Neural crest cell (in vitro differentiated cells): ENCODE measurements around the gene LRRC15. TPM values are rescaled to one million over a fixed set of nuclear protein-coding genes. Genes with fewer than 3 reads are reported as not detected.

Experiments used
- DNase-seq: peaks from one replicate; pipeline ENCODE4 v3.0.0; 2021; ENCODE audit warnings: low read depth, mixed read lengths, low spot score
- H3K27ac Mint-ChIP-seq: one replicate; pipeline ENCODE4 v1.8.0; 2021; ENCODE audit warnings: mild to moderate bottlenecking, mixed read lengths; ENCODE audit not compliant: unreplicated experiment
- H3K27me3 Mint-ChIP-seq: 2 replicates; pipeline ENCODE4 v1.8.0; 2021; ENCODE audit warnings: low read depth, mild to moderate bottlenecking, mixed read lengths
- H3K36me3 Mint-ChIP-seq: 2 replicates; pipeline ENCODE4 v1.8.0; 2021; ENCODE audit warnings: low read depth, mild to moderate bottlenecking, mixed read lengths
- H3K4me1 Mint-ChIP-seq: 2 replicates; pipeline ENCODE4 v1.8.0; 2021; ENCODE audit warnings: mixed read lengths
- H3K4me3 Mint-ChIP-seq: one replicate; pipeline ENCODE4 v1.8.0; 2021; ENCODE audit warnings: mild to moderate bottlenecking, mixed read lengths
- H3K9me3 Mint-ChIP-seq: 2 replicates; pipeline ENCODE4 v1.8.0; 2021; ENCODE audit warnings: mixed read lengths
- CTCF ChIP-seq: fragments of 200-600 bp; sonication (generic); conservative IDR thresholded peaks from 2 replicates; pipeline ENCODE4 v1.5.0; 2021; ENCODE audit warnings: antibody characterized with exemption, mild to moderate bottlenecking
- total RNA-seq: library from RNA; stranded (reverse); gene quantifications from 2 replicates; pipeline ENCODE4 v1.2.1, GENCODE V29; 2021

LRRC15 gene
- total RNA-seq, 1 donor from 2014 or later, result not detected

GRCh38 chr3:194382196-194382891, 12.8 kb upstream of the LRRC15 start:
- Mint-ChIP-seq H3K4me1 (peaks cover 26% of the 10 kb centered on the region), H3K4me3 (no peak overlapping the region), H3K27ac (no peak overlapping the region), H3K36me3 (no peaks in the 10 kb centered on the region), H3K9me3 (no peaks in the 10 kb centered on the region), H3K27me3 (peaks cover 7% of the 10 kb centered on the region)
- no peak for TF ChIP-seq CTCF
- no peak for DNase-seq

GRCh38 chr3:194381460-194381875, 11.9 kb upstream of the LRRC15 start:
- DNase-seq, result no peak
- Mint-ChIP-seq H3K4me1 (peaks cover 21% of the 10 kb centered on the region), H3K9me3 (no peaks in the 10 kb centered on the region), H3K27me3 (peaks cover 3% of the 10 kb centered on the region), H3K27ac (no peak overlapping the region), H3K36me3 (no peaks in the 10 kb centered on the region), H3K4me3 (no peak overlapping the region)
- TF ChIP-seq CTCF, result no peak

DNA sequence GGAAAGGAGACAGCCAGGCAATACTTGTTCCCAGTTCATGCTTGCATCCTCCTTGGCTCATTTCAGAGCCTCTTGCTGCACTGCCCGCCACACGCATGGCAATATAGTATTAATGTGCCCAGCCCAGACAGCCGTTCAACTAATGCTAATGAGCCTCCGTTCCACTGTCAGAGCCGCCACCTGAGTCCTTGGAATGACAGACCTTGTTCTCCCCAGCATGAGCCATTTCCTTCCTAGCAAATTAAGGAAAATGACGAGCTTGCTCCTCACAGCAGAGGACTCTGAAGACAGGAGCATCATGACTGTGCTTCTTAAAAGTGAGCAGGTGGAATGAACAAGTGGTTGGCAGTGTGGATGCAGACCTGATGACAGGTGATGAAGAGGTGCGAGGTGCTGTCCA, 10.8 kb upstream of the LRRC15 start:
- no peak overlapping the region for H3K27ac Mint-ChIP-seq
- no peak for DNase-seq

DNA sequence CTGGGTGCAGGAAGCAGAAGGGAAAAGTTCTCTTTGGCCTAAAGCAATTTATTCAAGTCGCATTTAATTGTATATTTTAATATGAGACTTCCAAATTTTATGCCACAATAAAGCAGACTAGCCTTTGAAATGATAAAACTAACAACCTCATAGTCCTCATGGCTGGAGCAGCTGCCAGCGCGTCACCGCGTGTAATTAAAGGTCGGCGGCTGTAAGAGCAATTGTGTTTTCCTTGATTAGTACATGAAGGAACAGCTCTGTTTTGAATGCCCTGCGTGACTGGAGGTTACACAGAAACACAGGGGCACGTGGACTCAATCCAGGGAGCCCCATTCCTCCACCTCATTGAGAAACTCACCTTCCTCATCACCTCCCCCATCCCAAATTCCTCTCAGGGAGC, 10.1 kb upstream of the LRRC15 start:
- no peak overlapping the region for H3K4me3 Mint-ChIP-seq
- H3K27ac Mint-ChIP-seq, result no peak overlapping the region
- peaks cover 17% of the 10 kb centered on the region for H3K27me3 Mint-ChIP-seq
- peaks cover 32% of the 10 kb centered on the region for H3K4me1 Mint-ChIP-seq
- H3K36me3 Mint-ChIP-seq, result no peaks in the 10 kb centered on the region
- no peaks in the 10 kb centered on the region for H3K9me3 Mint-ChIP-seq
- no peak for TF ChIP-seq CTCF
- no peak for DNase-seq

More for the DNA sequence above, 10.8 kb upstream of the LRRC15 start:
- H3K9me3 Mint-ChIP-seq, result no peaks in the 10 kb centered on the region
- H3K27me3 Mint-ChIP-seq, result peaks cover 13% of the 10 kb centered on the region
- no peak overlapping the region for H3K4me3 Mint-ChIP-seq
- peaks cover 27% of the 10 kb centered on the region for H3K4me1 Mint-ChIP-seq
- H3K36me3 Mint-ChIP-seq, result no peaks in the 10 kb centered on the region
- TF ChIP-seq CTCF, result no peak

DNA sequence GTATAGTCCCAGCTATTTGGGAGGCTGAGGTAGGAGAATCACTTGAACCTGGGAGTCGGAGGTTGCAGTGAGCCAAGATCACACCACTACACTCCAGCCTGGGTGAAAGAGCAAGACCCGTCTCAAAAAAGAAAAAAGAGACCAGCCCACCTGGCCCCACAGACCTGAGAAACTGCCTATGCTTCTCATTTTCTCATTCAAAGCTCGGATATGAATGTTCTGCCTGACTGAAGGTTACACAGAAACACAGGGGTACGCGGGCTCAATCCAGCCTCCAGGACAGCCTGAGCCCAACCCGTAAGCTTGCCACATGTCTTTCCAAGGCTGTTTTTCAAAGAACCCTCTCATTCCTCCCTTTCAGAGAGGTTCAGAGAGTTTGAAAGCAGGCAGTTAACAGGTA, 9.7 kb upstream of the LRRC15 start:
- no peak for TF ChIP-seq CTCF
- Mint-ChIP-seq H3K4me1 (peaks cover 35% of the 10 kb centered on the region), H3K36me3 (no peaks in the 10 kb centered on the region), H3K27me3 (peaks cover 19% of the 10 kb centered on the region), H3K27ac (no peak overlapping the region), H3K4me3 (no peak overlapping the region), H3K9me3 (no peaks in the 10 kb centered on the region)
- no peak for DNase-seq
